ENCODE data around the gene LRP11.

GRCh38 chr6:149856256-149856994, 7.7 kb downstream of the LRP11 start:
- no peak for TF ChIP-seq CTCF (IDR thresholded peaks at IDR 0.05)
- no peak for TF ChIP-seq EZH2phosphoT487 (IDR thresholded peaks at IDR 0.05)
- no peak for TF ChIP-seq EZH2 (IDR thresholded peaks at IDR 0.05)

All from neural progenitor cell (in vitro differentiated cells).